HG03039 (cell line): ENCODE measurements around the gene SMARCA1.
"Not testable (repeated sequence)": the region's sequence is repeated elsewhere in the genome, so short reads cannot be mapped to it uniquely, and the experiment has no call there.

Experiments
- ATAC-seq: cut with Tn5 transposase; IDR thresholded peaks from one replicate; pipeline ENCODE4 v1.9.1; 2021; ENCODE audit warnings: mild to moderate bottlenecking, moderate library complexity; ENCODE audit not compliant: unreplicated experiment

The SMARCA1 gene, protein sequence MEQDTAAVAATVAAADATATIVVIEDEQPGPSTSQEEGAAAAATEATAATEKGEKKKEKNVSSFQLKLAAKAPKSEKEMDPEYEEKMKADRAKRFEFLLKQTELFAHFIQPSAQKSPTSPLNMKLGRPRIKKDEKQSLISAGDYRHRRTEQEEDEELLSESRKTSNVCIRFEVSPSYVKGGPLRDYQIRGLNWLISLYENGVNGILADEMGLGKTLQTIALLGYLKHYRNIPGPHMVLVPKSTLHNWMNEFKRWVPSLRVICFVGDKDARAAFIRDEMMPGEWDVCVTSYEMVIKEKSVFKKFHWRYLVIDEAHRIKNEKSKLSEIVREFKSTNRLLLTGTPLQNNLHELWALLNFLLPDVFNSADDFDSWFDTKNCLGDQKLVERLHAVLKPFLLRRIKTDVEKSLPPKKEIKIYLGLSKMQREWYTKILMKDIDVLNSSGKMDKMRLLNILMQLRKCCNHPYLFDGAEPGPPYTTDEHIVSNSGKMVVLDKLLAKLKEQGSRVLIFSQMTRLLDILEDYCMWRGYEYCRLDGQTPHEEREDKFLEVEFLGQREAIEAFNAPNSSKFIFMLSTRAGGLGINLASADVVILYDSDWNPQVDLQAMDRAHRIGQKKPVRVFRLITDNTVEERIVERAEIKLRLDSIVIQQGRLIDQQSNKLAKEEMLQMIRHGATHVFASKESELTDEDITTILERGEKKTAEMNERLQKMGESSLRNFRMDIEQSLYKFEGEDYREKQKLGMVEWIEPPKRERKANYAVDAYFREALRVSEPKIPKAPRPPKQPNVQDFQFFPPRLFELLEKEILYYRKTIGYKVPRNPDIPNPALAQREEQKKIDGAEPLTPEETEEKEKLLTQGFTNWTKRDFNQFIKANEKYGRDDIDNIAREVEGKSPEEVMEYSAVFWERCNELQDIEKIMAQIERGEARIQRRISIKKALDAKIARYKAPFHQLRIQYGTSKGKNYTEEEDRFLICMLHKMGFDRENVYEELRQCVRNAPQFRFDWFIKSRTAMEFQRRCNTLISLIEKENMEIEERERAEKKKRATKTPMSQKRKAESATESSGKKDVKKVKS

DNA sequence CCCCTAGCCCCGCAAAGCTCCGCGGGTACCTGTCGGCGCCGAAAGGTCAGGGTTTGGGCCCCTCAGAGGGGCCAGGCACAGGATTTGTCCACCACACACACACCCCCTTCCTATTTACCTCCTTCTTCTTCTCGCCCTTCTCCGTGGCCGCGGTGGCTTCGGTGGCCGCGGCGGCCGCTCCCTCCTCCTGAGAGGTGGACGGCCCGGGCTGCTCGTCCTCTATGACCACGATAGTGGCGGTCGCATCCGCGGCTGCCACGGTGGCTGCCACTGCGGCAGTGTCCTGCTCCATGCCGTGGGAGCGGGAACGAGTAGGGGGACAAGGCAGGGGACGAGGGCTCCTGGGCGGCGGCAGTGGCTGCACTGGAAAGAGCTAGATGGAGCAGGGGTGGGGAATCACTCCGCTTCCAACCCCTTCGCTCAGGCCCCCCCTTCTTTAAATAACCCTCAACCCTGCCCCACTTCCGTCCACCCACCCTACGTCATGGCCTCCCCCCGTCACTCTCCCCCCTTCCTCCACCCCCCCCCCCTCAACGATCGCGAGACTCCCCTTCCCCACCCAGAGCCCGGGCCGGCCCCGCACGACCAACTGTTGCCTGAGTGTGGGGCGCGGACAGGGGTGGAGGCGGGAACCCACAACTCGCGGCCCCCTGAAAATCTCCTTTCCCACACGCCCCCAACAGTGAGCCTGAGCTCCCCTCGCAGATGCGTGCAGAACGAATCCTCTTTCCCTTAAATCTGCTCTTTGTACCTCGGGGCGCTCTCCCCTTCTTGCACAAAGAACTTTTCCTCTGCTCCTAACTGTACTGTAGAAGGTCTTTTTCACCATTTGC, at the start of gene SMARCA1:
TSS of gene SMARCA1 (minus strand) at position 412 of the 833 bp plus-strand sequence. CDS start at position 292, 120 bp downstream.
- no peak for ATAC-seq

DNA sequence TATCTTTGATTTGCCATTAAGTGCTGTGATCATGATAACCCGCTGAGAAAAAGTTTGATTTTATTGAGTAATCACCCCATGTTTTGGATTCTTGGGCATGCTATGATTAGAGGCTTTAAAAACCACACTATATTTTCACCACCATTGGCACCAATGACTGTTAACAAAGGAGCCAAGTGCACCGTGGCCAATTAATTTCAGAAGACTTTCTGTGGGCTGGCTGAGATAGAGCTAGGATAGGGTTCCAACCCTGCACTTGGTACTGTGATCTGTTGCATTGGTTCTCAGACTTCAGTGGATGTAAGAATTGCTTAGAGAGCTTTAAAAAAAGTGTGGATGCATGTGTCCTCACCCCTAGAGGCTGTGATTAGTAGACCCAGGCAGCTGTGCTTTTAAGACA, 49.1 kb upstream of the SMARCA1 start:
- ATAC-seq = no peak

DNA sequence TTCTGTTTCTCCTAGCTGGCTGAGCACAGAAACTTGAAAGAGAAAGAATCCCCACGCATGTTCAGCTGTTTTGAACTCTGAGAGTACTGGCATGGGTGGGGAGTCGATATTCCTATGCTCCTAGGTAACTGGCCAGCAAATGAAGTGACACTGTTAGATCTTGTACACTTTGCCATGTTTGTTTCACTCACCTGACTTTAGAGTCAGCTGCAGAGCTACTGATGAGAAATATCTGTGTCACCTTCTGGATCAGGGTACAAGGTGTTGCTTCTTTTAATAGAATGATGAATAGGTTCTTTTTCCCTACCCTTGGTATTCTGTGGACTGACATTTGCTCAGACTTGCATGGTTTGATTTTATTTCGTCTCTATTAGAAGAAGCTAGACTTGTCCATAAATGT, 45.1 kb upstream of the SMARCA1 start:
- ATAC-seq = no peak

DNA sequence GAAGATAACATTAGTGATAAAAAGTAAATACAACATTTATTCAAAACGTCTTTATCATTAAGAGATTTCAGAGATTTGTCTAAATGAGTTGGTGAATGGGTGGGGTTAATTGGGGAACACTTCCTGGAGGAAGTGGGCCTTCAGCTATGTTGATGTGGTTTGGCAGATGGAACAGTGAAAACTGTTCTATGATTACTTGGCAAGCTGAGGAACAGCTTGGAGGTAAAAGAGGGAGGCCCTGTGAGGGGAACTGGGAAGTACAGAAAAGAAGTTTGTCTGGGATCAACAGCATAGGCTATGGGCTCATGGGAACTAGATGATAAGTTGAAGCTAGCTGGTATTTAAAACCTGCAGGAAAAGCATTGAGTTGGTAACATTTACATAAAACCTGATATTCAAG, 42.8 kb upstream of the SMARCA1 start:
- no peak for ATAC-seq

DNA sequence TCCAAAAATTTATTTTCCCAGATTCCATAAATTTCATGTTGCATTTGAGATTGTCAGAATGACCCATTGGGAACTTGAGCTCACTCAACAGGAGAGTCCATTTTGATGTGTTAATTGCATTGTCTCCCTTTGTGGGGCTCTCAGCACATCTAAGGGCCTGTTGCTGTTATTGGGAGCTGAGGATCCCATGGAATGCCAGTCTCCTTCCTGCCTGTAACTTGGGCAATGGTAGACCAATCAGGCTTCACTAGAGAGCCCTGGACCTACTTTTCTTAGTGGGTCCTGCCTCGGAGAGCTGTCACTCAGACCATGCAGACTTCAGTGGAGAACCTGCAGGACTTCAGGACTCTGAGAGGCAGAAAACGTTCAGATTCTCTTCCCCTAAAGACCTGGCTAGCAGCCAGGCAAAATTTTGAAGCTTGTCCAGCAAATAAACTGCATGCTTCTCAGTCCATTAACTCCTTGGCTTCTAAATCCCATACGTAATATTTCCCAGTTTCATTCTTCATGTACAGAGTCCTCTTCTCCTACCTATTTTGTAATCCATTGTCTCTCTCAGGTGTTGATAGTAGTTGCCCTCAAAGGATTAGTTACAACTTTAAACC, 41.9 kb upstream of the SMARCA1 start:
- no peak for ATAC-seq

DNA sequence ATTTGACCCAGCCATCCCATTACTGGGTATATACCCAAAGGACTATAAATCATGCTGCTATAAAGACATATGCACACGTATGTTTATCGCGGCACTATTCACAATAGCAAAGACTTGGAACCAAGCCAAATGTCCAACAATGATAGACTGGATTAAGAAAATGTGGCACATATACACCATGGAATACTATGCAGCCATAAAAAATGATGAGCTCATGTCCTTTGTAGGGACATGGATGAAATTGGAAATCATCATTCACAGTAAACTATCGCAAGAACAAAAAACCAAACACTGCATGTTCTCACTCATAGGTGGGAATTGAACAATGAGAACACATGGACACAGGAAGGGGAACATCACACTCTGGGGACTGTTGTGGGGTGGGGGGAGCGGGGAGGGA, 41.1 kb upstream of the SMARCA1 start:
- not testable (repeated sequence) for ATAC-seq

DNA sequence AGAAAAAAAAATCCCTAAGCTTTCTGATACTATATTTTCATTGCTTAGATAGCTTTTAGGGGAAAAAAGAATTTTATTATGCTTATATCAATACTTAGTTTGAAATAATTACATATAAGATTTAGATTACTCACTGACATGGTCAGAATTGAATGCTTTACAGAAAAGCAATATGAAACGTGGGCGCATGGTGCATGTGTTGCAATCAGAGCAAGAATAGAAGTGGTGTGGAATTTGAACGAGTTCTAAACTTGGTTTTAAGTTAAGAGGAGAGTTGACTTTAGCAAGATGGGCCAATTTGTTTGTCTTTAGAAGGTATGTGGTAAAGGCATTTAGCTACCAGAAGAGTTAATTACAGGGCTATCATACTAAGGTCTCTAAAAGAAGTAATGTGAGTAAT, 38.2 kb upstream of the SMARCA1 start:
- no peak for ATAC-seq

DNA sequence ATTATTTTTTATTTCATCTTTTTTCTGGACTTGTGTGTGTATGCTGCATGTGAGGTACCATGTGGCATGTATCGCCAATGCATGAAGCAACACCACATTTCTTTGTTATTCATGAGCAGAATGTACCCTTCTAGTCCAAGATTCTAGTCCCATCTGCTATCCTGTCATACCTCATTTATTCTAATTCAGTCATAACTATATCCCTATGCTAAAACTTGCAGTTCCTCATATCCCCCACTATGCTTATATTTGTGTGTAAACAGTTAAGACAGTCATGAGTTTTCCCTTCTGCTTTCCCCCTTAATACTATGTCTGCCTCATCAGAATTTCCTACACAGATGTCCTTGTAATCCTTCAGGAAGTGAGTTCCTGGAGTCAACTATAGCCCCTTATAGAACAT, 36.5 kb upstream of the SMARCA1 start:
- no peak for ATAC-seq

DNA sequence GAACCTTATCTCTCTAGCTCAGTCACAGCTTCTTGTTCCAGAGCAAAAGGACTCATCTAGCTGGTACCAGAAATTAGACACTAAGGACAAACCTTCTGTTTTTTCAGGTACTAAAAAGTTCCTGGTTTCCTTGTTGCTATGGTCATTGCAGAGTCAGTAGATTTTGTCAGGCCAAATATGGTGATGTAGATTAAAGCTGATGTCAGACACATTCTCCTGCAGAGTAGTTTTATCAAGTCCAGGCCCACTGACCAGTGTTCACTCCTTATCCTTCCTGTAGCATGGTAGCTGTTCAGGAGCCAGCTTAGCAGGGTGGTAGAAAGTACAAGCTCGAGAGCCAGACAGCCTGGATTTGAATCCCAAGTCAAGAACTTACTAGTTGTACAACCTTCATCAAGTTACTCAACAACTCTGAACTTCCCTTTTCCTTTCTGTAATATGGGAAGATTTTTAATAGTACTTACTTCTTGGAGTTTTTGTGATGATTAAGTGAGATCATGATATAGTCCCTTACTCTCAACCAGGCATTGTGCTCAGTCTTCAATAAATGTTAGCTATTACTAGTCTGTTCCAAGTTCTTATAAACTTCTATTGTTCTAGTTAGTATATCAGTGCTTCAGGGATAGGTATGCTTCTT, 34.7 kb upstream of the SMARCA1 start:
- no peak for ATAC-seq

DNA sequence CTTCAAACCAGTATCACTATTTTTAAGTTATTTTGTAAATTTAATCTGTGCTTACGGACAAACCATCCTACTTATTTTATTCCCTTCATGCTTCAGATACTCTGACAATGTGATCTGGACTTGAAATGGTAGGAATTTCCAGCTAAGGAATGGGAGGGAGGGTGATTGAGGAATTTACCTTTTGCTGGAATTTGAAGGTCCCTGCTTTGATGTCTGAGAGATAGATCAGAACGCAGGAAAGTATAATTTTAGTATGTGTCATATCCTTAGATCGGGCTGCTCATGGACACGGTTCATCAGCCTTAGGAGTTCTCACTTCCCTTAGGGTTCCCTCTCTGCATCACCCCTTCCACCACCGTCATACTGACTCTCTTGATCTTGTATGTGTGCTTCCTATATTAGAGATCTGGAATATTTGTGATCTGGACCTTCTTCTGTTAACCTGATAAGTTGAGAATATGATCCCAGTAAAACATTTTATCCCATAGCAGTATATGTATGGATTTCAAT, 33.6 kb upstream of the SMARCA1 start:
- no peak for ATAC-seq

DNA sequence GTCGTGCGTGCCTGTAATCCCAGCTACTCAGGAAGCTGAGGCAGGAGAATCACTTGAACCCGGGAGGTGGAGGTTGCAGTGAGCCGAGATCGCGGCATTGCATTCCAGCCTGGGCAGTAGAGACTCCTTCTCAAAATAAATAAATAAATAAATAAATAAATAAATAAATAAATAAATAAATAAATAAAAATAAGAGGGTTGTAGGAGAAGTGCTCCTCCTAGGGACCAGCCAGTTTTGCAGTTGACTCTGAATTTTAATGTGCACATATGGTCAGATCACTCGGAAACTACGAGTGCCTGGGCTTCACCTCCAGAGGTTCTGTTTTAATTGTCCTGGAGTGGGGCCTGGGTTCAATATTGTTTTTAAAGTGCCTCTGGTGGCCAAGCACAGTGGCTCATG, 31.5 kb upstream of the SMARCA1 start:
- not testable (repeated sequence) for ATAC-seq

DNA sequence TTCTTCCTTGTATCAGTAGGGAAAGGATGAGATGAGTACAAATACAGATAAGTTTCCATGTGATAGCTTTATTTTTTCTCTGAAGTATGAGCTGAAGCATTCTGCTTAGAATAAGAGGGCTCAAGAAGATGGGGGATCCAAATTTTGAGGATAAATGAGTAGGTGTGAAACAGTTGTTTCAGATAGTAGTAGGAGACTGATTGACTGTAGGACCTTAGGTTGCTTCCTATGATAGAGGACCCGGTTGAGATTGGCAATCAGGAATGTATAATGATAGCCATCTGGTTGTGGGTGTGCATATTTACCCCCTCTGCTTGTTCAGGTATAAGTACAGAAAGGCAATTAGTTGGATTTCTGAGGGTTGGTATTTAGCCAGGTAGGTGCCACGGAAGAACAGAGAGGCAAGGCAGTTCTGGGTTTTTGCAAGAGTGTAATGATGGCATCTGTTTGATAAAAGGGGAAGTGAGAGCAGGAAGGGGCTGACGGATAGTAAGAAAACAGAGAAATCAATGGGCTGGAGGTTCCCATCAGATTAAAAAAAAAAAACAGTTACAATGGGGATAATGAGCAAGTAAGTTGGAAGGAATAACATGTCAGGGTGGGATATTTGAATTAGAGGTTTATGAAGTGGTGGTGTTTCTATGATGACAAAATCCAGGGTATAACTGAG, 30.5 kb upstream of the SMARCA1 start:
- ATAC-seq = peak; percentile 98

DNA sequence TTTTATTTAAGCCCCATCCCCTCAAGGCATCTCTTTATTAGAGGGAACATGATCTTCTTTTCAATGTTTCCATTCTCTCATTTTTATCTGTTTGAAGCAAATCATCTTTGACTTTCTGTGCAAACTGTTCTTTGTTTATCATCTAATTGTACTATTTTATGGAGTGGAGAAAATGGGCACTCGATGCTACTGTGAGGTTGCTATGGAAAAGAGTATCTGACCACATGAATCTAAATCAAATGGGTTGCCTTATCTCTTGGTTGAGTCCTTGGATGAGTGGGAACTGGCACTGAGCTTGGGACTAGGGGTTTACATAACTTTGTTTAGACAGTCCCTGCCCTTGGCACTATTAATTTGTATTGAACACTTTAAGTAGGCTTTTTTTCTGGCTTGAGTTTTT, 25.8 kb upstream of the SMARCA1 start:
- ATAC-seq = no peak

DNA sequence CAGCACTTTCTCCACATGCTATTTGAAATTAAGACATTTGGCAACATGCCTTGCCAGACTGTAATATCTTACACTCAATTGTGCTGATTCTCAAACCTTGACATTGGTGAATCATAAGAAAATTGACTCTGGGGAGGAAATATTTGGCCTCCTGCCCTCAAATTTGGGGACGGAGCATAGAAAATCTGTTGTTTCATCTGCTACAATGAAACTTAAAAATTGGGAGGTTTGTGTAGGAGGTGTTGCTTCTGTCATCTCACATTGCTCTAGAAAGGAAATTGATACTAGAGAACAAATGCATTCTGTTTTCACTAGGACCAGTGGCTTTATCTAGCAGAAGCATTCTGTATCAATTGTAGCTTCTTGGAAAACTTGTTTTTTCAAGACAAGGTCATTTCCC, 22.1 kb upstream of the SMARCA1 start:
- ATAC-seq = no peak

DNA sequence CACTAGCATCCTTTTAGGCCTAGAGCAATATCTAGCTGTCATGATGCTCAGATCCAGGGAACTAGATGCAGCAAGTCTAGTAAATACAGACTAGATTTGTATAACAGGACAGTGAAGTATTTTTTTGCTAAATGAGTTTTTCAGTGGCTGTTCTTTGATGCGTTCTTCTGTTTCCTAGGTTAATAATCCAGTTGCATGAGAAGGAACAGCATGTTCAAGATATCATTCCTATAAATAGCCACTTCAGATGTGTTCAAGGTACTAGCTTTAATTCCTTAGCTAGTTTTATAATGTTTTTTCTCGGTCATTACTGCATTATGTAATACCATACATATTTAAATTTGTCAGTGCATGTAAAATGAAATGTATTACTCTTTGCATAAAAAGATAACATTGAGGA, 21.5 kb upstream of the SMARCA1 start:
- no peak for ATAC-seq

DNA sequence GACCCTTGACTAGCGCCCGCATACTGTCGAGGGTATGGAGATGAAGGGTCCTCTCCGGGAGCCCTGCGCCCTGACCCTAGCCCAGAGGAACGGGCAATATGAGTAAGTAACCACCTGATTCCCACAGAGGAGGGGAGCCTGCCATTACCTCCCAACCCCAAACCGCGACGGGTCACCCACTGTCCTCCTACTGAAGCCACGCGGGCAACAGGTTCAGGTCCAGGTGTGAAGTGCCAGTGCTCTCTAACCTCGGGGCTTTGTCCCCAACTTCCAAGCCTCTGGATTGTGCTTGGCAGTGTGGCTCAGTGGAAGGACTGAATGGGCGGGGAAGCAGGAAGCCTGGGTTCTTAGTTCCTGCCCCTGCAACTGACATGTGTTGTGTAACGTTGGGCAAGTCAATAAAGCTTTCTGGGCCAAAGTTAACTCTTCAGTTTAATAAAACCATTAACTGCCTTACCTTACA, 17.5 kb upstream of the SMARCA1 start:
- no peak for ATAC-seq

DNA sequence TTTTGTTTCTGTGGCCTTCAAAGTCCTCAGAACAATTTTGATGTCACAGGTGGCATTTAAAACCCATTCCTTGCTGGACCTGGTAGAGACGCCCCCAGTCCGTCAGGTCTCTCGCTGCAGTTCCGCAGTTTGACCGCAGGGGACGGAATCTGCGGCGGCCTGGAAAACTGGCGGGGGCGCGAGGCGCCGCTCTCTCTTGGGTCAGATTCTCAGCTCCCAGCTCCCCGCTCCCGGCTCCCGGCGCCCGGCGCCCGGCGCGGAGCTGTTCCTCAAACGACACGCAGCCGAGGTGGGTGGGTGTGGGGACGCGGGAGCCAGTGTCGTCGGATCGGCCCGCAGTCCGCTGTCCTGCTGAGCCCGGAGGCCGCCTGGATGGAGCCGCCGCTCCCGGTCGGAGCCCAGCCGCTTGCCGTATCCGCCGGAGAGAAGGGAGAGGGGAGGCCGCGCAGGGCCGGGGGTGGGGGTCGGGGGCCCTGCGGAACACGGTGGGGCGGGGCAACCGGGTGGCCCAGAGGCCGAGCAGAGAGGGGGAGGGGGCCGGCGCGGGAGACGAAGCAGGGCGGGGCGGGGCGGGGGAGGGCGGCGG, 16.9 kb upstream of the SMARCA1 start, which contains the start of gene OCRL:
TSS of gene OCRL (plus strand) at position 192 of the 586 bp plus-strand sequence. CDS start at position 373, 181 bp downstream.
- ATAC-seq = peak; percentile 97

DNA sequence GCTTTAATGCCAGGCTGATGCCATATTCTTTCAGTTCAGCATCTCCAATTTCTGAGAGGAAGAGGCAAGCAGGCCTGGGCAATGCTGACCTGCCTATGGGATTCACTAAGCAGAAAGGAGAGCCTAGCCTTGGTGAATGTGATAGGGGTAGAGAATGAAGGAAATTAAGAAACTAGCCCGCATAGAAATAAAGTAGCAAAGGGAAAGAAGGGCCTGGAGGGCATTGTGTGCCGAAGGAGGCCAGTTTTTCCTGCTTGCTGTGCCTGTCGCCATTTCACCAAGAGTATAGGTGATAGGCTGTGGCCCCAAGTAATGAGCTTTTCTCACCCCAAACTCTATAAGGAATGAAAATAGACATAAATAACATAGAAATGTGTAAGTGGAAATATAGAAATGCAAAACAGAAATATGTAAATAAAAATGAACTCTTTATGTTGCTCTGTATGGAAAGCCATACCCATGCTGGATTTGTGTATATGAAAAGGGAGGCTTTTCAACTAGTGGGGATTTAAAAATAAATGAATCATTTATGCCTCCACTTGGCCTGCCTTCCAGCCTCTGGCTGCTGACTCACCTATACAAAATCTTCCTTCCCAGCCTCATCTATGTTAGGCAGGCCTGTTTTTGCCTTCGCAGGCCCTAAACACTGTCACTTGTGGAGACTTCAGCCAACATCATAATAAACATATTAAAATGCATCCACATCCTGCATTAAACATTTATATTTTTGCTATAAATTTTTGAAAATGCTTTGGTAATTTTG, 11.7 kb upstream of the SMARCA1 start:
- no peak for ATAC-seq
